ENCODE measurements around the gene SMAGP.

DNA sequence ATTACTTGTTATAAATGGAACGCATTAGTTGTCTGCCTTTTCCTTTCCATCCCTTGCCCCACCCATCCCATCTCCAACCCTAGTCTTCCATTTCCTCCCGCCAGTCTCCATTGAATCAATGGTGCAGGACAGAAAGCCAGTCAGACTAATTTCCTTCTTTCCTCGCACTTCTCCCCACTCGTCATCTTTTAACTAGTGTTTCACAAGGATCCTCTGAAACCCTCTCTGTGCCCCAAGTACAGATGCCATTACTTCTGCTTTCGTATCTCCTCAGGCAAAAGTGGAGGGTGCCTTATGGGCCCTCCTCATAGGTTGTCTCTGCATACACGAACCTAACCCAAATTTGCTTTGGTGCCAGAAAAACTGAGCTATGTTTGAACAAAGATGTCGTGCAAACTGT, 27.3 kb downstream of the SMAGP start:
- TF ChIP-seq EZH2 (IDR thresholded peaks at IDR 0.05; ENCODE audit: insufficient read depth, poor library complexity, severe bottlenecking) (no peak), EZH2phosphoT487 (IDR thresholded peaks at IDR 0.05; ENCODE audit: insufficient read depth, low read depth) (no peak)
